DMS153 (cell line): Measurements from ENCODE around the gene CDH13.
A peak's percentile ranks its signal among the peaks of the same experiment; 100 is the strongest.

Source experiments
- DNase-seq: peaks from one replicate; lab custom pipeline; 2025; lab: John Stamatoyannopoulos, UW

Gene CDH13

GRCh38 chr16:83248735-83249463, 622.1 kb downstream of the CDH13 start:
- DNase-seq, result no peak

GRCh38 chr16:83253521-83253920, 626.8 kb downstream of the CDH13 start:
- peak; percentile 86 for DNase-seq

GRCh38 chr16:83258366-83258928, 631.7 kb downstream of the CDH13 start:
- DNase-seq, result no peak

GRCh38 chr16:83266848-83267553, 640.2 kb downstream of the CDH13 start:
- DNase-seq, result no peak

- DNase-seq, result no peak
These were observed 641.4 kb downstream of the CDH13 start for GRCh38 chr16:83268169-83268568.

GRCh38 chr16:83269048-83269447, 642.3 kb downstream of the CDH13 start:
- no peak for DNase-seq

- no peak for DNase-seq
These were observed 642.8 kb downstream of the CDH13 start for GRCh38 chr16:83269541-83269940.

- no peak for DNase-seq
These were observed 643.3 kb downstream of the CDH13 start for GRCh38 chr16:83270061-83270460.

GRCh38 chr16:83270640-83271039, 643.9 kb downstream of the CDH13 start:
- no peak for DNase-seq

GRCh38 chr16:83271123-83271522, 644.4 kb downstream of the CDH13 start:
- DNase-seq, result no peak

GRCh38 chr16:83271970-83272575, 645.3 kb downstream of the CDH13 start:
- DNase-seq, result no peak

GRCh38 chr16:83272843-83273242, 646.1 kb downstream of the CDH13 start:
- DNase-seq, result no peak

GRCh38 chr16:83273504-83274173, 646.9 kb downstream of the CDH13 start:
- no peak for DNase-seq

- no peak for DNase-seq
These were observed 652.5 kb downstream of the CDH13 start for GRCh38 chr16:83279251-83279650.

GRCh38 chr16:83285921-83286320, 659.2 kb downstream of the CDH13 start:
- no peak for DNase-seq

GRCh38 chr16:83296505-83296904, 669.7 kb downstream of the CDH13 start:
- no peak for DNase-seq

GRCh38 chr16:83298541-83298940, 671.8 kb downstream of the CDH13 start:
- no peak for DNase-seq

GRCh38 chr16:83300326-83300725, 673.6 kb downstream of the CDH13 start:
- peak; percentile 34 for DNase-seq

- no peak for DNase-seq
These were observed 675.2 kb downstream of the CDH13 start for GRCh38 chr16:83301971-83302370.

- DNase-seq, result no peak
These were observed 676.1 kb downstream of the CDH13 start for GRCh38 chr16:83302853-83303252.

- DNase-seq, result no peak
These were observed 678.3 kb downstream of the CDH13 start for GRCh38 chr16:83305092-83305491.

GRCh38 chr16:83306961-83307593, 680.3 kb downstream of the CDH13 start:
- no peak for DNase-seq
